Hepatic stellate cell (primary cell): ENCODE results near the gene AUTS2.

Experiments used
- DNase-seq: peaks from one replicate; pipeline ENCODE4 v3.0.0; 2011; ENCODE audit warnings: low spot score

AUTS2 gene

DNA sequence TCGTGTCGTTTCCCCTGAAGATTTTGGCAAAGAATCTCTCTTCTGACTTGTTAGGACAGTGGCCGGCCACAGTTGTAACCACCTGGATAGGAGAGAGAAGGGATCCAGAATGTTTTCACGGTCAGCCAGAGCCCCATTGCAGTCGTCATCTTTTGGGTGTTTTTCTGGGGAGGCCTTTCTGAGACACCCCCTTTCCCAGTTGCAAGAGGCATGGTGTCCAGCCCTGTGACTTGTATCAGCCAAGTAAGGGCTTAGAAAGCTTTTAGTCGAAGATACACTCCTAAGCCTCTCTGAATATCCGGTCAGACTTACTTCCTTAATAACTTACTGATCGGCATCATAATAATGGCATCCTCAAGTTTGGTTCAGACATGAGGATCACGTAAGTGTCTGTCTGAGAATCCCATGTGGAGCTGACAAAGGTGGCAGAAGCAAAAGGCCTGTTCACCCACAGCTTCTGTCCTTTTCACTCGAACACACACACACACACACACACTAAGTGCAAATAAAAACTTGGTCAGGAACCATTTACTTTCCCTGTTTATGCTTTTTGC, 1098.0 kb downstream of the AUTS2 start:
- DNase-seq: no peak

DNA sequence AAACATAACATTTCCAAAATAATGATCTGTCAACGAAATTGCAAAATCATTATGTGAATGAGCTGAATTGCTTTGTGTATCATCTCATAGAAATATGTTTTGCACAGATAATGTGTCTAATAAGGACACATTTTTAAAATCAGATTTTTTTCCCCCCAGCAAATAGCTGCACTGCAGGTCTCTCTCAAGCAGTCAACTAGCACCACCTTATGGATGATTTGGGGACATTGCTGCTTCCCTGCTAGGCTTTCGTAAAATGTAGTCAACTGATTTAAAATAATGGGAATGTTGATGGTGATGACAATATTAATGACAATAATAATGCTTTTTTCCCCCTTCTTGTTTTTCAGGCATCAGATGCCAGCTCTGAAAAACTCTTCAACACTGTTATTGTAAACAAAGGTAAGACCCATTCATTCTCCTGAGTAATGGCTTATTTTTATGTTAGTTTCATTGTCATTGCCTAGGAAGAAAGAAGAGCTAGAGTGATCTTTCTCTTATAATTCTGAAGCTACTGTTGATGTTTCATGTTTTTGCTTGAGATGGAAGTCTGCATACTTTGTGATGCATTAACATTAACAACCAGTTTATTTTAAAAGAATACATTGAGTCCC, 1100.1 kb downstream of the AUTS2 start:
- peak; percentile 58 for DNase-seq

DNA sequence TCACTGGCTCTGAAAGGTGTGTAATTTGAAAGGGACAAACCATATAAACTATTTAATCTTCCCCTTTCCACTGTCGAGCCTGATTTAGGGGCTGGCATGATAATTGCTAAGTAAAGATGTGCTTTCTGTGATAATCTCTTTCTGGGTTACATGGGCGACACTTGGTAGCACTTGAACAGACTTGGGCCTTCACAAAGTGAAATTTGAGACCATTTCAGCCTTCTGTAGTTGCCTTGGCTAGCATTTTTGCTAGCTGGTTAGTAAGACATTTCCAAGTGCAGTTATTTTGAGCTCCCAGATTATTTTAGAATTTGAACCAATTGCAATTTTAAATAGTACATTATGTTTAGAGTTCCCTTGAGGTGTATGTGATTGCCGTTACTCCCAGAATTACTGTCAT, 1101.0 kb downstream of the AUTS2 start:
- DNase-seq: no peak

DNA sequence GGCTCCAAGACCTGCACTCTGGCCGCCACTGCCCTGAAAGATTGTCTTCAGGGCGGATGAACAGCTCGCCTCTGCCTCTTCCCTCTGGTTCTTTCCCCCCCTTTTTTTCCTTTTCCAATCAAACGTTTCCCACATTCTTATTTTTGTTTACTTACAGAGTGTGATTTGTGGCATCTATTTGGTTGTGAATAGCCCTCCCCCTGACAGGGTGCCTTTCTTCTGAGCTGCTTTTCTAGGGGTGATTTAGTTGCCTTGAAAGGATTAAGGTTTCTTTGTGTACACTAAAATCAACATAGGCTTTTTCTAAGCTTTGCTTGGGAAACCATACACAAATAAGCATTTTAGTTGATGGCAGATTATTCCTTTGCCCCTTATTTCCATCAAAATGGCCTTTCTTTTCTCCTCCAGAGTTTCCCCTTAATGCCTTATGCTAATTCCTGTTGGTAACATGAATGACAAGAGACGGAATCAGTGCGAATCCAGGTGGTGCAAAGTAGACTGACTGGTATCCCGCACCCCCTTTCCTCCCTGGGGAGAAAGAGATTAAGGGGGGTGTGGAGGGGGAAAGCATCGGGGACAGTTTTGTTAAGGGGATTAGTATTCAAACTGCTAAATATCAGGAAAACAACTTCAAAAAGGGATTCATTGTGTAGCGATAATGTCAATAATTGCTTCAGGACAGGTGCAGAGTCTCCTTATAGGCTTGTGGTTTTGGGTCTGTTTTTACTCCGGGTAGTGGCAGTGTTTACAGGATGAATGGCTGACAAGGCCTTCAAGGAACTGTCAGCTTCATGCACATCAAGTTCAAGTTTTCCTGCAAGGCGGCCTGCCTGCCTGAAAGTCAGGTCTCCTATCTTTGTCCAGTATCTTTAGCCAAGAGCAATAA, 1102.0 kb downstream of the AUTS2 start:
- DNase-seq: no peak

DNA sequence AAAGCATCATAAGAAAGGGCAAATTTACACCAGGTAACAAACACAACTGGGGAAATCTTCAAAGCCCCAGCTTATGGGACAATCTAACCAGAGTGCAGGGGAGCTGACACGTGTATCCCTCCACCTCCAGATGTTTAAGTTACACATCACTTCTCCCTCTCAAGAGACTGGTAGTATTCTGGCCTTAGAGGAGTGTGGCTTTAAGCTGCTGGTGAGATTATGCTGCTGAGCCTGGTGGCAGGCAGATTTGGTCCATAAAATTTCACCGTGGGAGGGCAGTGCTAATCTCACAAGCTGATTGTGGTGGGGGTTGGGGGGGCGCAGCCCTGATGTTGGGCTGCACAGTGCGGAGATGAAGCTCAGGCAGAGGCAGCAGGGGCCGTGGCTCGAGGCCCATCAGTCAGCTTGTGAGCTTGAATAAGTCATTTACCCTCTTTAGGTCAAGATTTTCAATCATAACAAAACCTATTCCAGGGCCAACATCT, 1102.7 kb downstream of the AUTS2 start:
- DNase-seq: no peak

DNA sequence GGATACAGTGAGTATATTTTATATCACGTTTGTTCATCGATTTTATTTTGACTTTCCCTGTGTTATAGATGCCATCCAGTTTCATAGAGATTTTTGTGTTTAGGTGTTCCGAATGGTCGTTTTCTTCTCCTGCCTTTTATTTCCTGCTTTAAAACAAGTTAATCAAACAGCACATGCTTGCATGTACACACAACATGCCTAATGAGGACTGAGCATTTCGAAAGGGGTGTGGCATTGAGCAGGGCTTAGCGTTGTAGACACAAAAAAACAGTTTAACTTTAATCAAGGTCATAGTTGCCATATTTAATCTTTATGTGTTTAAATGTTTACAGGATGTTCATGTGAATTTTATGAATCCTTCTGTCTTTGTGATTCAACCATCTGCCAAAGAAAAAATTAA, 1103.2 kb downstream of the AUTS2 start:
- no peak for DNase-seq

DNA sequence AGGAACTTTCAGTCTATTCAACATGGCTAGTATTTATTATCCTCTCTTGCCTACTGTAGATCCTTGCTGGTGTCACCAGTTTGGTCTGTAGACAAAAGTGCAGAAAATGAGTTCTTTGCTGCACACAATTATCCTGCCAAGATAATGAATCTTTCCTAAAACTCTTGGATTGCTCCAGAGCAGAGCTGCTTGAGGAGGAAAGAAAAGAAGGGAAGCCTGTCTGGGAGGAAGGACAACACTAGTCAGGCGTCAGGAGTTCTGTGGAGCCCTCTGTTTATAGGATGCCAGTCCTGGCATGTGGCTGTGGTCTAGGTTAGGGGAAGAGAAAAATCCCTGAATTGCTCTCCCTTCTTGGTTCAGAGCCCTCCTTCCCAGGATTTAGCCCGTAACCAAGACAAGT, 1103.7 kb downstream of the AUTS2 start:
- no peak for DNase-seq

DNA sequence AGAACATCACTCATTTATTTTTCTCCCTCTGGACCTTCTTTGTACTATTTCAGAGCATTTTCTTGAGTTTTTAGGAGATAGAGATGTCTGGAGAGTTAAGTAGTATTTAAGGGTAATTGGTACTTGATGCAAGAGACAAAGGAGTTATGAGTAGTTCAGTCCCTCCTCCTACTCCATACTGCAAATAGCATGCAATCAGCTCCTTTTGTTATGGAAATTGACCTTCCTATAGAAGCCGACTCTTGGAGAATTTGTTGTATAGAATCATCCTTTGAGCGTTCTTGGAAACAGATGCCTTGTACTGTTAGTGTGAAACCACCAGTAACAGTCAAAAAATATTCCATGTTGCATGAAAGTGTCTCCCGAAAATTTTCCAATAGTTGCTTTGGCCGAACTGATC, 1105.5 kb downstream of the AUTS2 start:
- no peak for DNase-seq

DNA sequence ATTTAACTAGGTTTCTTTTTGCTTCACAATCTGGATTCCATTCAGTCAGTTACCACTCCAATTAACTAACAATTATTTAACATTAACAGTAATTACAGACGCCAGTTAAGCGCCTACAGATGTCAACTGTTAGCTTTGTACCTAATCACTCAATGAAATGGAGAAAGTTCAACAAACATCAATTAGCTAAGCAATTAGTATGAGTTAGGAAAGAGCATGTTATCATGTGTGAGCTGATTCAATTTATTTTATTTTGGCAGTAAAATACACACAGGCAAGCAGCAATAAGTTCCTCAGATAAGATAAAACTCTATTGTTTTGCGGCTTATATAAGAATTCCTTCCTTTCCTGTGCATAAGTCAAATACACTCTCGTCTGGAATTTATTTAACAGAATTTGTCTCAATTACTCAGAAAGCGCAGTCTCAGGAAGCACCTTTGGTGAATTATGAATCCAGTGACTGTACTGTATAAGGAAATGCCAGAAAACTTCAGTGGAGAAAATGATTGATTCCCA, 1106.6 kb downstream of the AUTS2 start:
- DNase-seq: no peak

DNA sequence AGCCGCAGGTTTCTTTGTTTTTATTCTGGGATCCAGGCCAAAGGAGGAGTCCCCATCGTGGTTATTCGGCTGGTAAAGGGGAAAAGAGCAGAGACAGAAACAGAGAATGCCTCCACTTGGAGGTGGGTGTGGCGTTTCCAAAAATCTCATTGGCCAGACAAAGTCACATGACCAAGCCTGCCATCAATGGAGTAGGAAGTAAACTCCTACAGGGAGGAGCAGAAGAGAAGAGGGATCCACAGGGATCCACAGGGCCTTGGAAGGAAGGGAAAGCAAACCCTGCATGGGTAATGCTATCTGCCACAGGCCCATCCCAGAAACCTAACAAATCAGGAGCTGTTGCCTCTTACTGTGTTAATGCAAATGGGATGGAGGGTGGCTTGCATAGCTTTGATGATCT, 1107.9 kb downstream of the AUTS2 start:
- no peak for DNase-seq

DNA sequence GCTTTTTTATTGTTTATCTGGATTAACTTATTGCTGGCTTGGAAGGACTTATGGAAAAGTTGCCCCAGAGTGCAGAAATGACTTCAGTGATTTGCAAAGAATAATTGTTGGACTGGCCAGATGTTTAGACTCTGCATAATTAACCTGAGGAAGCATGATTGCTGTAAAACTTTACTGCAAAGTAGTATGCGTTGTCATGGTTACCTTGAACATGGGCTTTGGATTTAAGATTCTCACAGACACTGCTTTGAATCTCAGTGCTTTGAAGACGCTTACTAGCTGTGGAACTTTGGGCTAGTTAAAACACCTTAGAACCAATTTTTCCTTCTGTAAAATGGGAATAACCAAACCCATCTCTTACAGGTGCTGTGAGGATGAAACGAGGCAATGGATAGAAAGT, 1108.4 kb downstream of the AUTS2 start:
- DNase-seq: no peak

DNA sequence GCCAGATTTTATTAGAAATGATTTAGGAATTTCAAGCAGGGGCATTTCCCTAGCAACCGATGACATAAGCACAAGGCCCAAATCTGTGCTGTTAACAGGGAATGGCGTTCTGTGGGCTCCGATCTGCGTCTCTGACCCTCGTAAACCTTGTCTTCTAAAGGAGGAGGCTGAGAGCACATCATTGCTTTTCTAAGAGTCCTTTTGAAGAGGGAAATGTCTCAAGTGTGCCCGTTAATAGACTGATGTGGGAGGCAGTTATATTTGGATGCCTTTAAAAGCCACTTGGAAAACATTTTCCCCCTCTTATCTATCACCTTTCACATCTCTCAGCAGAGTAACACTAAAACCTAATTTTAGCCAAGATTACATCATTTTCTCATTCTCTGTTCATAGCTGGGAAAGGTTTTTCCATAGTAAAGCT, 1109.6 kb downstream of the AUTS2 start:
- no peak for DNase-seq

DNA sequence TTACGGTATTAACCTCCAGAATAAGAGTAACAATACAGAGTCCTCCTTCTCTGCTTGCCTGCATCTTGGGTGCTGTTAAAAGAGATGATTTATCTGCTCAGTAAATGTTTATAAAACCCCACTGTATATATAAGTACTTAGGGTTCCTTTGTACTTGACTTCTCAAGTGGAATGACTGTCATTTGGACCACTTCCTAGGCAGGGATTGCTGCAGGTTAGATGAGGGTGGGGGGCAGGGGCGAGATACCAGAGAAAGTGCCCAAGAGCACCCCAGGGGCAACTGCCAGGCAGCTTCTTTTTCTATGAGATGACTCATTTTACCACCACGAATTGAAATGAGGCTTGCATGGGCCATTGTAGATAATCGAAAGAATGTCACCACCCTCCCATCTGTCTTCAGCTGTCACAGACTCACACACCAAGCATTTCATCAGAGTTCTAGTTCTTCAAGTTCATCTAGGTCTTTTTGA, 1111.8 kb downstream of the AUTS2 start:
- no peak for DNase-seq

DNA sequence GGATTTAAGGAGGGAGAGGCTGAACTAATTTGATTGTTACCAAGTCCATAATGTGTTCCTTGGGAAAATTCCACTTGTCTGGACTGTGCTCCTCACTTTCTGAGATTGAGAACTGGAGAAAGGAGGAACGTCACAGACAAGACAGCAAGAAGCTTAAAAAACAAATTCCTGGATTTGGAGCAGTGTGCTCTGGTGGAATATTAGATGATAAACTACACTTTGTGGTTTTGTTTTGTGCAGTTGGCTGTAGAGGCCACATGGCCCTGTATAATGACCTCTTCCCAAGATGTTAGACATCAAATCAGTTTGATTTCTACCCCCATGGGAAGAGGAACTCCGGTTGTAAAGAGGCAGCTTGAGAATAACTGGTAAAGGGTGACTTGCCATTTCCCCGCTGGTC, 1112.4 kb downstream of the AUTS2 start:
- DNase-seq: no peak

DNA sequence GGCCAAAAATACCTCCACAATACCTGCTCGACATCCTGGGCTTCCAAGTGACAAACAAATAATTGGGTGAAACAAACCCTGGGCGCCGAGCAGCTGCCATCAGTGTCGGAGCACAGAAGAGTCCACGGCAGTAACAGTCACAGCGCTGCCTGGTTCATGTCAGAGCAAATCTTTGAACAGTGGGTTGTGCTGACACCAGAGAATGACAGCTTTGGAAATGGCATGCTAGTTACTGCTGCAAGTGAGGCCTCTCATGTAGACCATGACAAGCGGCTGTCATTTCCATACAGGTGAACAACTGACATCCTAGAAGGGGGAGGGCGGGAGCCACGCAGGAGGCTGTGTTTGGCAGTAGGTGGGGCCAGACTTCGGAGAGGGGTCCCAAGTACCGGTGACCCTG, 1113.2 kb downstream of the AUTS2 start:
- no peak for DNase-seq

DNA sequence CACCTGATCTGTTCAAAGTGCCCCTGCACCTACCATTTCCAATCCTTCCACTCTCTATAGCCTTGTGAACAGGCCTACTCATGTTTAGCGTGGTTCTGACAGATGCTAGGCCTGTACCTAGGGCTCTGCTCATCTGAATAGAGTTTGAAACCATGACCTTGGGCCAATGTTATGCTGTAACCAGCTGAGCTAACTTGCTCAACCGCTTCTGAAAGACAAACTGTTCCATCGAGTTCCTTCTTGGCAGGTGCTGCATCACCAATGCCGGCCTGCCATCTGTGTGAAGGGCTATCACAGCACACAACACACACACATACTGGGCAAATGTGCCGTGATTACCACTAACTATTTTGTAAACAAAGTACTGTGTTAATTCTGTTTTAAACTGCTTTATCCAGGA, 1114.7 kb downstream of the AUTS2 start:
- DNase-seq: no peak

DNA sequence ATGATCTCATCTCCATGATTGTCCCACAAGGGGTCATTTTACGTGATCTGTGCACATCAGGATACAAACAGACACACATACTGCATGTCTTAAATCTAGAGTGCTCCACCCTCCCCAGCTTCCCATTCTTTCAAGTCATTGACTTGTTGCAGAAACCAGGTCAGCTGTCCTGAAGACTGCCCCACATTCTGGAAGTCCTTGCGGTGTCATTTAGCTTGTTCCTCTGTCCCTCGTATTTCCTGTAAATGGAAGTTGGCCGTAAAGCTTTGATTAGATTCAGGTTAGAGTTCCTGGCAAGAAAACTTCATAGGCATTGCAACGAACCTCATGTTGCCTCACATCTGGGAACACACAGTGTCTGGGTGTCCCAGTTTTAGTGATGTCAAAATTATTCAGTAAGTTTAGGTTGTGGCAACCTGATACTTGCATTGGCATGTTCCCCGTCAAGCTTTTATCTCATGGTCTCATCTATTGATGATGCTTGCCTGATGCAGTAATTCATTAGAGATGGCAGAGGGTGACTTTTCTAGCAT, 1116.3 kb downstream of the AUTS2 start:
- DNase-seq: no peak

DNA sequence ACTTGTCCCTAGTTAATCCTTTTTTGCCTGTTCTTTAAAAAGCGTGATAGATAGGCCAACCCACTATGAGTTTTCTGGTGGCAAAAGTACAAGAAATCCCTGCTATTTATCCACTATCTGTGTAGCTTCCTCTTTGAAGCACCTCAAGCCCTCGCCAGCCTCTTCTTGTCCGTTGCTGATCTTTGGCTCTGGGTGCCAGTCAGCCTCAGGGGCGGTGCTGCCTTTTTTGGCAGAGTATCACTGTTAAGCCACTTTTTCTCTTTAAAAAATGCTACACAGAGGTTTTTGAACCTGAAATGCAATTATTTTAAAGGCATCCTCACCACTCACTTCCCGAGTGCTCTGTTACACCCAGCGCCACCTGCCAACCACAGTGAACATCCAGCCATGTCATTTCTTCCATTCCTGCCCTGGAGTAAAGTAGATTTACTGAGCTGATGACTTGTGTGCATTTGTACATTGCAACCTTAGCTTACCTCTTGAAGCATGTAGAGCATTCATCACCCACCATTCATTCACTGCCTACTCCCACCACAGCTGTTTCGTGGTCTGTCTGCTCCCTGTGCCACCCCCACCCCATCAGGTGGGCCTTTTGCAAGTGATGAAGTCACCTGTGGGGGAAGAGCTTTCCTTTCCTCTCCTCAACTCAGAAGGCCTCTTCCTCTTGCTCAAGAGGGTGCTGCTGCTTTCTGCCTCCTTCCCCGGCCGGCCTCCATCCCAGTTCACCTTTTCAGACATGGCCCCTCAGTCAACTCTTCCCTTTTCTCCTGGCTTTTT, 1119.5 kb downstream of the AUTS2 start:
- DNase-seq: no peak

DNA sequence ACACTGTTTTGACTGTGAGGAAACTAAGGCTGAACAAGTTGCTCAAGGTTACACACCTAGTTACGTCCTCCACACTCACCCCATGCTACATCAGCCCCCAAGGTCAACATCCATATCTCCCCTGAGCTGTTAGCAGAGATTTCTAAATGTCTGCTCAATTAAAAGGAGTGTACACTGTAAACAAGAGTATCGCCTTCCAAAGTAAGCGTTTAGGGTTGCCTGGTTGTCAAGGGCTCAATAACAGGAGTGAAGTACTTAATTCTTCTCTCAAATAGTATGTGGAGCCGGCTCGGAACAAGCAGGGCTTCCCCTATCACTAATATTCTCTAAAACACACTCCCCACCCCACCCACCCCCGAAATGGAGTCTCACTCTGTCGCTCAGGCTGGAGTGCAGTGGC, 1120.8 kb downstream of the AUTS2 start:
- no peak for DNase-seq

DNA sequence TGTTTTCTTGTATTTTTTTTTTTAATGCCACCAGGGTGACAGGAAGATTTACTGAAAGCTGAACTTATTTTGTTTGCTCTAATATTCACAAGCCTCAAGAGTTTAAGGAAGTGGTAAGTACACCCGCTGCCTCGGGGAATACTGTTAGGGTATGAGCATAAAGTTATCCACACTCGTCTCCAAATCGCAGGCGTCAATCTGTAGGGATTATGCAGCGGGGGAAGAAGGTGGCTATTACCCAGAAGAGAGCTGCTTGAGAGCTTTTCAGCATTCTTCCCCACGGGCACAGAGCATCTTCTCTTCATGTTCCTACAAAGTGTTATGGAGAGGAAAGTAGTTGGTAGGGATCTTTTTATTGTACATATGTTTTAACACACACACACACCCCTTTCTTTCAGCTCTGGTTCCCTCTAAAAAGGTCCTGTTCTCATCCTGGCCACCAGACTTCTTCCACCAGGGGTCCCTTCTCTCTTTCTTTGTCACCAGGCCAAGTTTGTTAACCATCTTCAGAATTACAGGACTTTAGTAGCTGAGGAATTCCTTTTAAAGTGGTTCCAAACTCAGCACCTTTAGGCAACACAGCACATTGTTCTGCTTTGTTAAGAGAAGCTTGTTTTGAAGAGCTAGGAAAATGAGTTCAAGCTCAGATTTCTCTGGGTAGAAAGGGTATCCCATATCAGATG, 1122.1 kb downstream of the AUTS2 start:
- no peak for DNase-seq

DNA sequence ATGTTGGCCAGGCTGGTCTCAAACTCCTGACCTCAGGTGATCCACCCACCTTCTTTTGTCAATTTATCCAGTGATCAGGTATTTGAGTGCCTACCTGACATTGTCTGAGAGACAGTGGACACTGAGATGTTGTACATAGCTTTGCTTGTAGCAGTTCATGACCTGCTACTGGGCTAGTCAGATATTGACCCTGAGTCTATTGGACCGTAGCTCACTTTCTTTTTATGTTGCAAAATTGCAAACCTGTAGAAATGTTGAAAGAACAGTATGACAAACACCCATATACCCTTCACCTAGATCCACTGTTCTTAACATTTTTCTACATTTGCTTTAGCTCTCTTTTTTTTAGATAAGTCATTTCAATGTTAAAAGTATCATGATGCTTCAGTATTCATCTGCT, 1123.2 kb downstream of the AUTS2 start:
- no peak for DNase-seq
